Thoracic aorta (tissue), 2 donors: ENCODE data around the gene MRPS9. TPM values are rescaled to one million over a fixed set of nuclear protein-coding genes. Genes with fewer than 3 reads are reported as not detected.

Experiments
- ATAC-seq: fragments of 150-250 bp; one replicate; pipeline ENCODE4 v1.8.0; 2017; ENCODE audit warnings: low read depth; ENCODE audit not compliant: insufficient number of reproducible peaks, low FRiP score
- DNase-seq: peaks from one replicate; pipeline ENCODE4 v3.0.0-alpha.2; 2020; ENCODE audit warnings: low spot score
- H3K27ac ChIP-seq, 2 donors: fragments of 200-600 bp; sonication (generic); 1 replicate in 1 of 2; 2 replicates in 1 of 2; pipeline ENCODE4 v1.5.1; 2016; ENCODE audit warnings: mild to moderate bottlenecking in 2 of 2, moderate library complexity in 2 of 2
- H3K27me3 ChIP-seq: fragments of 200-600 bp; sonication (generic); replicated peaks from 2 replicates; pipeline ENCODE4 v1.6.0; 2016; ENCODE audit warnings: mild to moderate bottlenecking; ENCODE audit not compliant: insufficient read depth
- H3K36me3 ChIP-seq: fragments of 200-600 bp; sonication (generic); one replicate; pipeline ENCODE4 v1.5.1; 2016
- H3K4me1 ChIP-seq, 2 donors: fragments of 200-600 bp; sonication (generic); 1 replicate in 1 of 2; 2 replicates in 1 of 2; pipeline versions ENCODE4 v1.5.1 to v1.6.0; 2016; ENCODE audit warnings: low read depth in 2 of 2, mild to moderate bottlenecking in 1 of 2; ENCODE audit not compliant: control insufficient read depth in 1 of 2
- H3K4me3 ChIP-seq: fragments of 200-600 bp; sonication (generic); 2 replicates; pipeline ENCODE4 v1.5.1; 2016; ENCODE audit warnings: mild to moderate bottlenecking
- H3K9me3 ChIP-seq: fragments of 200-600 bp; sonication (generic); 2 replicates; pipeline ENCODE4 v1.5.1; 2016
- total RNA-seq, 2 donors: library from RNA; depleted of rRNA; stranded (reverse); fragments of >200 nt; gene quantifications; one replicate each; pipeline versions ENCODE4 v1.1.0 to v1.2.3, GENCODE V29; 2016
- TF ChIP-seq, protein P1 (sequence below): fragments of 200-600 bp; sonication (generic); IDR thresholded peaks from one replicate; pipeline ENCODE4 v1.5.1; 2019; ENCODE audit warnings: antibody characterized with exemption

The MRPS9 gene
- total RNA-seq, 2 donors from 2014 or later, result 6.5 to 18.0 TPM

DNA sequence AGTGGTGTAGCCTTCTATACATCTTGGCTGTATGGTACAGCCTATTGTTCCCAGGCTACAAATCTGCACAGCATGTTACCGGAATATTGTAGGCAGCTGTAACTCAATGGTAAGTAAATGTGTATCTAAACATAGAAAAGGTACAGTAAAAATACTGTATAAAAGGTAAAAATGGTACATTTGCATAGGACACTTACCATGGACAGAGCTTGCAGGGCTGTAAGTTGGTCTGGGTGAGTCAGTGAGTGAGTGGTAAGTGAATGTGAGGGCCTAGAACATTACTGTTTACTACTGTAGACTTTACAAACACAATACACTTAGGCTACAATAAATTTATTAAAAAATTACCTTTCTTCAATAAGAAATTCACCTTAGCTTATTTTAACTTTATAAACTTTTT is 3.7 kb upstream of the MRPS9 start:
- no peak for DNase-seq
- Histone ChIP-seq H3K27ac (no peak overlapping the region), H3K27me3 (no peaks in the 10 kb centered on the region), H3K4me1 (peaks cover 0 to 15% of the 10 kb centered on the region in 2 donors), H3K4me3 (no peak overlapping the region), H3K9me3 (no peaks in the 10 kb centered on the region), H3K36me3 (no peaks in the 10 kb centered on the region)
- TF ChIP-seq, protein P1, sequence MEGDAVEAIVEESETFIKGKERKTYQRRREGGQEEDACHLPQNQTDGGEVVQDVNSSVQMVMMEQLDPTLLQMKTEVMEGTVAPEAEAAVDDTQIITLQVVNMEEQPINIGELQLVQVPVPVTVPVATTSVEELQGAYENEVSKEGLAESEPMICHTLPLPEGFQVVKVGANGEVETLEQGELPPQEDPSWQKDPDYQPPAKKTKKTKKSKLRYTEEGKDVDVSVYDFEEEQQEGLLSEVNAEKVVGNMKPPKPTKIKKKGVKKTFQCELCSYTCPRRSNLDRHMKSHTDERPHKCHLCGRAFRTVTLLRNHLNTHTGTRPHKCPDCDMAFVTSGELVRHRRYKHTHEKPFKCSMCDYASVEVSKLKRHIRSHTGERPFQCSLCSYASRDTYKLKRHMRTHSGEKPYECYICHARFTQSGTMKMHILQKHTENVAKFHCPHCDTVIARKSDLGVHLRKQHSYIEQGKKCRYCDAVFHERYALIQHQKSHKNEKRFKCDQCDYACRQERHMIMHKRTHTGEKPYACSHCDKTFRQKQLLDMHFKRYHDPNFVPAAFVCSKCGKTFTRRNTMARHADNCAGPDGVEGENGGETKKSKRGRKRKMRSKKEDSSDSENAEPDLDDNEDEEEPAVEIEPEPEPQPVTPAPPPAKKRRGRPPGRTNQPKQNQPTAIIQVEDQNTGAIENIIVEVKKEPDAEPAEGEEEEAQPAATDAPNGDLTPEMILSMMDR, result no peak
- ATAC-seq, result no peak

DNA sequence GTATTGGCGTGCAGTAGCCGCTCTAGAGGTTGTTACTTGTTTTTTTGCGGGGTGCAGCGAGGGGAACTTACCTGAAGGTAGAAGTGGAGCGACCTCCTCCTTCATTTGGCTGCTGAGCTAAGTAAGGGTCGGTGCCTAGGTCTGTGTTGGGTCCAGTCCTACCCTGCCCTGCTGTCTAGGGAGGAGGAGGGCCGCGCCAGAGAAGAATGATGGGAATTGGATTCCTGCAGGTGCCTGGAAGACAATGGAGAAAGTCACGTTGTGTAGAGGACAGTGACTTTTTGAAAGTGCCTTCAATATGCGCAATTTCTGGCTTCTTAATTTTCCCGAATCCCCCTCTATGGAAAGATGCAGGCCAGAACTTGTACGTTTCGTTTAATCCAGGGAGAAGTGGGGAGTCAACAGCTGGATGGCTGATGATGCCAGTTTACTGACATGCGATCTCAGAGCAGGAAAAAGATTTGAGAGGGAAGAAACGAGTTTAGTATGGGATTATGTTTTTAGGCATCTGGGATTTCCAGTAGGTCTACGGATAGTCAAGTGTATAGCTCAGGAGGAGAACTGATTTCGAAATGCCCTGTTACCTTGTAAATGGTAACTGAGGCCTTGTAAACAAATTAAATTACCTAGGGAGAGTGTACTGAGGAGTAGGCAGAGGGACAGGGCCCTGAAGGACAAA is 653 bp downstream of the MRPS9 start:
- TF ChIP-seq, protein P1, result no peak
- Histone ChIP-seq H3K9me3 (no peaks in the 10 kb centered on the region), H3K4me1 (peaks cover 0 to 15% of the 10 kb centered on the region in 2 donors), H3K27me3 (no peaks in the 10 kb centered on the region), H3K4me3 (peak overlapping the region; percentile 79), H3K27ac (peak overlapping the region; percentile 32 to 53), H3K36me3 (no peaks in the 10 kb centered on the region)
- ATAC-seq, result no peak
- DNase-seq, result no peak

DNA sequence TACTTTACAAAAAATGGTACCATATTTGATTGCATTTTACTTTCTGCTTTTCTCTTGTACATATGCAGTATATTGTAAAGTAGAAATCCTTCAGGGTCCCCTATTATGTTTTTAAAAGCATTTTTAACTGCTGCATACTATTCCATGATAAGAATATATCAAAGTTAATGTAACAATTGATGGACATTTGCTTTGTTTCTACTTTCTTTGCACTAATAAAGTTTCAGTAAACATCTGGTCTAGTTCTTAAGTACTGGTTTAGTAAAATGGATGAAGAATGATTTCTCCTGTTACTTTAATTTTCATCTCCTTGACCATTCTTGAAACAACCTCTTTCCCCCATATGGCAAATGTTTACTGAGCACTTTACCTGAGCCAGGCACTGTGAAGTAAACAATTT is 1.7 kb downstream of the MRPS9 start:
- no peak for ATAC-seq
- Histone ChIP-seq H3K9me3 (no peaks in the 10 kb centered on the region), H3K27me3 (no peaks in the 10 kb centered on the region), H3K27ac (no peak overlapping the region), H3K36me3 (no peaks in the 10 kb centered on the region), H3K4me1 (peaks cover 0 to 15% of the 10 kb centered on the region in 2 donors), H3K4me3 (no peak overlapping the region)
- DNase-seq, result no peak
- TF ChIP-seq, protein P1, result no peak

DNA sequence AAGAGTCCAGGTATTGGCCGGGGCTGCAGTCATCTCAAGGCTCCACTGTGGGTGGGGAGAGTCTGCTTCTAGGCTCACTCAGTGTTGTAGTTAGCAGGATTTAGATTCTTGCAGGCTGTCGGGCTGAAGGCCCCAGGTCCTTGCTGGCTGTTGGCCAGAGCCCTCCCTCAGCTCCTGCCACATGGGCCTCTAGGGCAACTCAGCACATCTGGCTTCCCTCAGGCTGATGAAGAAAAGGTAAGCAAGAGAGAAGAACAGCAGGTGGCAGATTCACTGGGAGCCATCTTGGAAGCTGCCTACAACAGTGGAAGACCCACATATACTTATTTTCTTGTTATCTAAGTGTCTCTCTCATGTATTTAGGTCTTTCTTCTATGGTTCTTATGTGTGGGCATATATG is 4.3 kb downstream of the MRPS9 start:
- Histone ChIP-seq H3K27ac (no peak overlapping the region), H3K27me3 (no peaks in the 10 kb centered on the region), H3K36me3 (no peaks in the 10 kb centered on the region), H3K4me3 (no peak overlapping the region), H3K9me3 (no peaks in the 10 kb centered on the region), H3K4me1 (peaks cover 0 to 9% of the 10 kb centered on the region in 2 donors)
- TF ChIP-seq, protein P1, result no peak
- DNase-seq (no peak), ATAC-seq (no peak)

DNA sequence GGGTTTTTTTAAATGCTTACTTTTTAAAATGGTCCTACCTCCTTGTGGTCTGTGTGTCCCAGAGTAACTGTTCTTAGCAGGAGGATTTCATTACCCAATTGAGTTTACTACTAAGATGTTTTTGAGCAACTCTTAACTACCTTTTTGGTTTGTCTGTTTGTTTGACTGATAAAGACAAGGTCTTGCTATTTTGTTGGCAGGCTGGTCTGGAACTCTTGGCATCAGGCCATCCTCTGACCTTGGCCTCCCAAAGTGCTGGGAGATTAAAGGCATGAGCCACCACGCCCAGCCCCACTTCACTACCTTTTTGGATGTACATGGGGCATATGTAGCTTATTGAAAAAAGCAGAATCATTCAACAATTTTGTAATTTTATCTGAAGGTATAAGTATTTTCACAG is 14.9 kb downstream of the MRPS9 start:
- DNase-seq (no peak), ATAC-seq (no peak)
- no peak overlapping the region for H3K4me3 ChIP-seq
- TF ChIP-seq, protein P1, result no peak
- peaks cover 10% of the 10 kb centered on the region for H3K36me3 ChIP-seq
- no peaks in the 10 kb centered on the region for H3K9me3 ChIP-seq
- no peaks in the 10 kb centered on the region for H3K27me3 ChIP-seq
- H3K4me1 ChIP-seq, result no peaks in the 10 kb centered on the region
- H3K27ac ChIP-seq, result no peak overlapping the region
